Loucy (cell line): ENCODE measurements around the gene TMEM253.

Experiments
- H2AFZ ChIP-seq: fragments of 200-600 bp; sonication (generic); 2 replicates; pipeline ENCODE4 v1.6.0; 2016; ENCODE audit warnings: antibody characterized with exemption, mild to moderate bottlenecking, low read length, moderate library complexity
- H3F3A ChIP-seq: fragments of 200-600 bp; 2 replicates; pipeline ENCODE4 v1.6.0; 2016; ENCODE audit warnings: antibody characterized with exemption, low read depth, mild to moderate bottlenecking
- H3K27me3 ChIP-seq: fragments of 200-600 bp; sonication (generic); 2 replicates; pipeline ENCODE4 v1.6.1; 2014; ENCODE audit warnings: low read length, mild to moderate bottlenecking; ENCODE audit not compliant: insufficient read depth, poor library complexity, severe bottlenecking
- H3K36me3 ChIP-seq: fragments of 200-600 bp; sonication (generic); 2 replicates; pipeline ENCODE4 v1.6.1; 2016; ENCODE audit warnings: low read length; ENCODE audit not compliant: insufficient read depth
- H3K4me1 ChIP-seq: fragments of 200-600 bp; sonication (generic); 2 replicates; pipeline ENCODE4 v1.5.1; 2014; ENCODE audit warnings: low read length, mild to moderate bottlenecking; ENCODE audit not compliant: insufficient read depth, poor library complexity, severe bottlenecking
- H3K4me2 ChIP-seq: fragments of 200-600 bp; sonication (generic); 2 replicates; pipeline ENCODE4 v1.6.0; 2014; ENCODE audit warnings: antibody characterized with exemption, low read length, low read depth, mild to moderate bottlenecking; ENCODE audit not compliant: poor library complexity, severe bottlenecking
- H3K4me3 ChIP-seq: fragments of 200-600 bp; sonication (generic); 2 replicates; pipeline ENCODE4 v1.5.1; 2014; ENCODE audit warnings: low read length, mild to moderate bottlenecking, mixed read lengths; ENCODE audit not compliant: poor library complexity, severe bottlenecking
- H3K79me2 ChIP-seq: fragments of 200-600 bp; sonication (generic); 2 replicates; pipeline ENCODE4 v1.6.1; 2014; ENCODE audit warnings: low read length; ENCODE audit not compliant: insufficient read depth
- H3K9ac ChIP-seq: fragments of 200-600 bp; sonication (generic); 2 replicates; pipeline ENCODE4 v1.6.0; 2014; ENCODE audit warnings: mild to moderate bottlenecking, low read depth, low read length, moderate library complexity; ENCODE audit not compliant: poor library complexity, severe bottlenecking
- H3K9me2 ChIP-seq: fragments of 200-600 bp; sonication (generic); replicated peaks from 2 replicates; pipeline ENCODE4 v1.6.1; 2016; ENCODE audit warnings: low read depth, low read length, mixed read lengths
- H3K9me3 ChIP-seq: fragments of 200-600 bp; sonication (generic); 2 replicates; pipeline ENCODE4 v1.6.1; 2014; ENCODE audit warnings: mild to moderate bottlenecking, antibody characterized with exemption, low read length, low read depth; ENCODE audit not compliant: insufficient read depth
- H4K20me1 ChIP-seq: fragments of 200-600 bp; sonication (generic); 2 replicates; pipeline ENCODE4 v1.6.0; 2014; ENCODE audit warnings: antibody characterized with exemption, low read length, mild to moderate bottlenecking; ENCODE audit not compliant: insufficient read depth, poor library complexity, severe bottlenecking
- EZH2phosphoT487 ChIP-seq: fragments of 200-600 bp; IDR thresholded peaks from 2 replicates; pipeline ENCODE4 v1.6.1; 2018; ENCODE audit warnings: antibody characterized with exemption, mild to moderate bottlenecking, moderate library complexity, borderline replicate concordance
- TF ChIP-seq, protein P1 (sequence below): fragments of 200-600 bp; sonication (generic); conservative IDR thresholded peaks from 2 replicates; pipeline ENCODE4 v1.5.1; 2014; ENCODE audit warnings: mild to moderate bottlenecking, antibody characterized with exemption, low read length

Gene TMEM253

DNA sequence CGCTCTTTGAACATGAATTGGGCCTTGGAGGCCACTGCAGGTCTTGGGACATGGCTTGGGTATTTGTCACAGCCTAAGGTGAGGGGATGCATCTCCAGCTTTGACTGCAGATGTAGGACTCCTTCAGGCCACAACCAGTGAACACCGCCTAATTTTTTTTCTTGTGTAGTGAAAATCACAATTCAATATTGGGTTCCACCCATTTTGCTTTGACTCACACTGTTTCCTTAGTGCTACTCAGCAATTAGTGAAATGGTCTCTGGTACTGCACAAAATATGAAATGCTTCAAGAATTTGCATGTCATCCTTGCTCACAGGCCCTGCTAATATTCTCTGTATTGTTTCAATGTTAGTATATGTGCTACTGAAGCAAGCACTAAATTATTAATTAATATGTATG, 12.5 kb downstream of the TMEM253 start:
- H3K36me3 ChIP-seq = no peaks in the 10 kb centered on the region
- no peaks in the 10 kb centered on the region for H3K79me2 ChIP-seq
- no peak overlapping the region for H3K9ac ChIP-seq
- peaks cover 24% of the 10 kb centered on the region for H3K4me1 ChIP-seq
- H3K4me3 ChIP-seq = no peak overlapping the region
- H2AFZ ChIP-seq = no peak overlapping the region
- no peaks in the 10 kb centered on the region for H3K9me3 ChIP-seq
- H4K20me1 ChIP-seq = no peaks in the 10 kb centered on the region
- no peaks in the 10 kb centered on the region for H3F3A ChIP-seq
- no peak overlapping the region for H3K4me2 ChIP-seq
- no peaks in the 10 kb centered on the region for H3K27me3 ChIP-seq
- H3K9me2 ChIP-seq = no peaks in the 10 kb centered on the region
- TF ChIP-seq EZH2phosphoT487 = no peak
- TF ChIP-seq, protein P1, sequence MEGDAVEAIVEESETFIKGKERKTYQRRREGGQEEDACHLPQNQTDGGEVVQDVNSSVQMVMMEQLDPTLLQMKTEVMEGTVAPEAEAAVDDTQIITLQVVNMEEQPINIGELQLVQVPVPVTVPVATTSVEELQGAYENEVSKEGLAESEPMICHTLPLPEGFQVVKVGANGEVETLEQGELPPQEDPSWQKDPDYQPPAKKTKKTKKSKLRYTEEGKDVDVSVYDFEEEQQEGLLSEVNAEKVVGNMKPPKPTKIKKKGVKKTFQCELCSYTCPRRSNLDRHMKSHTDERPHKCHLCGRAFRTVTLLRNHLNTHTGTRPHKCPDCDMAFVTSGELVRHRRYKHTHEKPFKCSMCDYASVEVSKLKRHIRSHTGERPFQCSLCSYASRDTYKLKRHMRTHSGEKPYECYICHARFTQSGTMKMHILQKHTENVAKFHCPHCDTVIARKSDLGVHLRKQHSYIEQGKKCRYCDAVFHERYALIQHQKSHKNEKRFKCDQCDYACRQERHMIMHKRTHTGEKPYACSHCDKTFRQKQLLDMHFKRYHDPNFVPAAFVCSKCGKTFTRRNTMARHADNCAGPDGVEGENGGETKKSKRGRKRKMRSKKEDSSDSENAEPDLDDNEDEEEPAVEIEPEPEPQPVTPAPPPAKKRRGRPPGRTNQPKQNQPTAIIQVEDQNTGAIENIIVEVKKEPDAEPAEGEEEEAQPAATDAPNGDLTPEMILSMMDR = no peak

DNA sequence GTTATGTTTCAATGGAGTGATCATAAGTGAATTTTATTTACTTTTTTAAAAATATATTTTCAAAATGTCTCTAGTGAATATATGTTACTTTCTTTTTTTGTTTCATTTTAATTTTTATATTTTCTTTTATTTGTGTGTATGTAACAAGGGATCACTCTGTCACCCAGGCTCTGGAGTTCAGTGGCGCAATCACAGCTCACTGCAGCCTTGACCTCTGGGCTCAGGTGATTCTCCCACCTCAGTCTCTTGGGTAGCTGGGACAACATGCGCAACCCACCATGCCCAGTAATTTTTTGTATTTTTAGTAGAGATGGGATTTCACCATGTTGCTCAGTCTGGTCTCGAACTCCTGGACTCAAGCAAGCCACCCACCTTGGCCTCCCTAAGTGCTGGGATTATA, 18.1 kb downstream of the TMEM253 start:
- Histone ChIP-seq H3K4me2 (no peak overlapping the region), H3K9ac (no peak overlapping the region), H3F3A (no peaks in the 10 kb centered on the region), H3K4me1 (no peaks in the 10 kb centered on the region), H3K9me3 (no peaks in the 10 kb centered on the region), H3K4me3 (no peak overlapping the region), H4K20me1 (no peaks in the 10 kb centered on the region), H3K27me3 (no peaks in the 10 kb centered on the region), H3K36me3 (no peaks in the 10 kb centered on the region), H2AFZ (no peak overlapping the region), H3K79me2 (no peaks in the 10 kb centered on the region), H3K9me2 (no peaks in the 10 kb centered on the region)
- TF ChIP-seq, protein P1 = no peak
- no peak for TF ChIP-seq EZH2phosphoT487

DNA sequence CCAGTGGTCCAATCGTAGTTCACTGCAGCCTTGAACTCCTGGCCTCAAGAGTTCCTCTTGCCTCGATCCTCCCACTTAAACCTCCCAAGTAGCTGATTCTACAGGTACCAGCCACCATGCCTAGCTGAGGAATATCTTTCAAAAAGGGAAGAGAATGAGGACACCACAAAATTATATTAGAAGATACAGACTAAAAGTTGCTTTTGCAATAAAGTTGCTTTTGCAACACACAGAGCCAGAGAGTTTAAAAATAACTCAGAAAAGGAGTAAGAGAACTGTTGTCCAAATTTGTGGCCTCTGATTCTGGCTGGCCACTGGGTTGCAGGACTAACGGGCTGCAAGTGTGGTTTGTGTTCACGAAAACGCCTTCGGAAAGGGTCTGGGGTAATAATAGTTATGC, 19.8 kb downstream of the TMEM253 start:
- no peaks in the 10 kb centered on the region for H3K79me2 ChIP-seq
- no peaks in the 10 kb centered on the region for H4K20me1 ChIP-seq
- no peak for TF ChIP-seq EZH2phosphoT487
- TF ChIP-seq, protein P1 = no peak
- no peaks in the 10 kb centered on the region for H3K9me2 ChIP-seq
- H3K36me3 ChIP-seq = no peaks in the 10 kb centered on the region
- no peaks in the 10 kb centered on the region for H3K4me1 ChIP-seq
- H2AFZ ChIP-seq = no peak overlapping the region
- no peaks in the 10 kb centered on the region for H3K9me3 ChIP-seq
- no peaks in the 10 kb centered on the region for H3K27me3 ChIP-seq
- H3K4me3 ChIP-seq = no peak overlapping the region
- no peaks in the 10 kb centered on the region for H3F3A ChIP-seq
- H3K9ac ChIP-seq = no peak overlapping the region
- H3K4me2 ChIP-seq = no peak overlapping the region
